ENCODE results near the gene PI4KA.

GRCh38 chr22:20774882-20775281 is 83.7 kb downstream of the PI4KA start:
- TF ChIP-seq POLR2A (IDR thresholded peaks at IDR 0.05): no peak
- TF ChIP-seq CTCF (IDR thresholded peaks at IDR 0.05): no peak

All from right lobe of liver (tissue), 4 donors.